ENCODE results near the gene CISH.

CISH gene

GRCh38 chr3:50650018-50650417 is 38.4 kb upstream of the CISH start:
- H3K4me3 ChIP-seq (ENCODE audit: low read depth, low read length) = no peak overlapping the region
- TF ChIP-seq CTCF (IDR thresholded peaks at IDR 0.05; ENCODE audit: insufficient read depth, low read depth, low read length, missing control alignments) = no peak
- DNase-seq (ENCODE audit: low read depth) = no peak

- TF ChIP-seq CTCF (IDR thresholded peaks at IDR 0.05; ENCODE audit: insufficient read depth, low read depth, low read length, missing control alignments) = no peak
- no peak for DNase-seq (ENCODE audit: low read depth)
- H3K4me3 ChIP-seq (ENCODE audit: low read depth, low read length) = no peak overlapping the region
Measured at GRCh38 chr3:50649451-50649931, 37.9 kb upstream of the CISH start.

GRCh38 chr3:50648944-50649343 is 37.4 kb upstream of the CISH start:
- H3K4me3 ChIP-seq (ENCODE audit: low read depth, low read length) = no peak overlapping the region
- no peak for DNase-seq (ENCODE audit: low read depth)
- no peak for TF ChIP-seq CTCF (IDR thresholded peaks at IDR 0.05; ENCODE audit: insufficient read depth, low read depth, low read length, missing control alignments)

GRCh38 chr3:50648313-50648712 is 36.7 kb upstream of the CISH start:
- DNase-seq (ENCODE audit: low read depth) = no peak
- no peak overlapping the region for H3K4me3 ChIP-seq (ENCODE audit: low read depth, low read length)
- no peak for TF ChIP-seq CTCF (IDR thresholded peaks at IDR 0.05; ENCODE audit: insufficient read depth, low read depth, low read length, missing control alignments)

GRCh38 chr3:50645378-50645777 is 33.8 kb upstream of the CISH start:
- no peak for DNase-seq (ENCODE audit: low read depth)
- H3K4me3 ChIP-seq (ENCODE audit: low read depth, low read length) = no peak overlapping the region
- no peak for TF ChIP-seq CTCF (IDR thresholded peaks at IDR 0.05; ENCODE audit: insufficient read depth, low read depth, low read length, missing control alignments)

- no peak overlapping the region for H3K4me3 ChIP-seq (ENCODE audit: low read depth, low read length)
- no peak for TF ChIP-seq CTCF (IDR thresholded peaks at IDR 0.05; ENCODE audit: insufficient read depth, low read depth, low read length, missing control alignments)
- DNase-seq (ENCODE audit: low read depth) = no peak
Measured at GRCh38 chr3:50644561-50644960, 33.0 kb upstream of the CISH start.

- DNase-seq (ENCODE audit: low read depth) = no peak
- no peak overlapping the region for H3K4me3 ChIP-seq (ENCODE audit: low read depth, low read length)
- TF ChIP-seq CTCF (IDR thresholded peaks at IDR 0.05; ENCODE audit: insufficient read depth, low read depth, low read length, missing control alignments) = no peak
Measured at GRCh38 chr3:50642382-50642781, 30.8 kb upstream of the CISH start.
